ENCODE results near the gene ZNF521.
A peak's percentile ranks its signal among the peaks of the same experiment; 100 is the strongest.

Gene ZNF521

DNA sequence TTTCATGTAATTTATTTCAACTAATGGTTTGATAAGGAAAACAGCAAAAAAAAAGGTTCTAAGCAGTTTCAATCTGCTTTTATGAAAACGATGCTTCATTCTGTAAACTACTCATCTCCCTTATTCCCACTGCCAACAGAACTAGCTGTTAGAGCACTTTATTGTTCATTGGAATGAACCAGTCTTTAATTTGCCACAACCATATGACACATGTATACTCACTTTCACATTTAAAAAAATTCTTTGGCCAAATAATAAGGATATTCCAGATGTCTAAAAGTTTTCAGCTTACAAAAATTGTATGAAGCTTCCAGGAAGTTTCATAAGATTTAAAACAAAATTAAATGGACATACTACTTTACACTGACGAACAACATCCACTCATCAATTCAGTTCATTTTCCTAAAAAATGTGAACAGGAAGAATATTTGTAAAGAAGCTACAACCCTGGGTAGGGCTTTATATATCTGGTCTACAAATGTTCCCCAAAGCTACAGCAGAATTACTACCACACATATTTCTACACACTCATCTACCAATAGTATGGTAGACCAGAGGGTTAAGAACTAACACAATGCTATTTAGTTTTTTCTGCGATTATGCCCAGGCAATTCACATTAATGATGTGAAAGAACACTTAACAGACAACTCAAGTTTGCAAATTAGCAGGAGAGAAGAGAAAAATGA lies 37.7 kb downstream of the ZNF521 start:
- Histone ChIP-seq H3K9ac (ENCODE audit: low read depth in 1 of 2, low read length in 2 of 2) (no peak overlapping the region), H3K27ac (ENCODE audit: low read depth in 2 of 2, low read length in 2 of 2) (no peak overlapping the region), H3K4me1 (ENCODE audit: control insufficient read depth in 2 of 2, insufficient read depth in 2 of 2, low read length in 2 of 2) (no peaks in the 10 kb centered on the region), H3K27me3 (ENCODE audit: control insufficient read depth in 2 of 2, insufficient read depth in 2 of 2, low read length in 2 of 2) (no peaks in the 10 kb centered on the region), H3K9me3 (ENCODE audit: control insufficient read depth in 2 of 2, low read length in 2 of 2) (no peaks in the 10 kb centered on the region), H3K4me3 (ENCODE audit: low read length in 2 of 2) (no peak overlapping the region), H3K36me3 (ENCODE audit: control insufficient read depth in 2 of 2, insufficient read depth in 2 of 2, low read length in 2 of 2) (no peaks in the 10 kb centered on the region)

- H3K27ac ChIP-seq (ENCODE audit: low read depth in 2 of 2, low read length in 2 of 2) = no peak overlapping the region
- no peak overlapping the region for H3K9ac ChIP-seq (ENCODE audit: low read depth in 1 of 2, low read length in 2 of 2)
Measured at GRCh38 chr18:25313268-25313667, 38.7 kb downstream of the ZNF521 start.

DNA sequence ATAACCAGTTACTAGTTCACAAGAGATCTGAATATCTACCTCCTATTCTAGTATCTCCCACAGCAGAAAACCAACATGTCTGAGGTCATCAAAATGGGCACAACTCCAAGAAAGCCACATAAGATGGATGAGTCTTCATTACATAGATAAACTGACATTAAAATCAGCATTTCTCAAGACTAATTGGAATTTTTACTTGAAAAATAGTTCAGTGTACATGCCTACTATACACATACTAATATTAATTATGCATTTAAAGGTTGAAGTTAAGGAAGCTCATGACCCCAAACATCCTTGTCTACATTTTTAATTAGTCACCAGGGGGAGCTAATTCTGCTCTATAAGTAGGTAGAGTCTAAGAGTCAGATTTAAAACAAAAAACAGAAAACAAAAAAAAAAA lies 41.9 kb downstream of the ZNF521 start:
- H3K36me3 ChIP-seq (ENCODE audit: control insufficient read depth in 2 of 2, insufficient read depth in 2 of 2, low read length in 2 of 2) = no peaks in the 10 kb centered on the region
- H3K9ac ChIP-seq (ENCODE audit: low read depth in 1 of 2, low read length in 2 of 2) = no peak overlapping the region
- H3K4me3 ChIP-seq (ENCODE audit: low read length in 2 of 2) = no peak overlapping the region
- H3K27ac ChIP-seq (ENCODE audit: low read depth in 2 of 2, low read length in 2 of 2) = no peak overlapping the region
- H3K27me3 ChIP-seq (ENCODE audit: control insufficient read depth in 2 of 2, insufficient read depth in 2 of 2, low read length in 2 of 2) = no peaks in the 10 kb centered on the region
- no peaks in the 10 kb centered on the region for H3K4me1 ChIP-seq (ENCODE audit: control insufficient read depth in 2 of 2, insufficient read depth in 2 of 2, low read length in 2 of 2)
- H3K9me3 ChIP-seq (ENCODE audit: control insufficient read depth in 2 of 2, low read length in 2 of 2) = no peaks in the 10 kb centered on the region

More at GRCh38 chr18:25313268-25313667, 38.7 kb downstream of the ZNF521 start:
- Histone ChIP-seq H3K9me3 (ENCODE audit: control insufficient read depth in 2 of 2, low read length in 2 of 2) (no peaks in the 10 kb centered on the region), H3K4me3 (ENCODE audit: low read length in 2 of 2) (no peak overlapping the region), H3K36me3 (ENCODE audit: control insufficient read depth in 2 of 2, insufficient read depth in 2 of 2, low read length in 2 of 2) (no peaks in the 10 kb centered on the region), H3K27me3 (ENCODE audit: control insufficient read depth in 2 of 2, insufficient read depth in 2 of 2, low read length in 2 of 2) (no peaks in the 10 kb centered on the region), H3K4me1 (ENCODE audit: control insufficient read depth in 2 of 2, insufficient read depth in 2 of 2, low read length in 2 of 2) (no peaks in the 10 kb centered on the region)

DNA sequence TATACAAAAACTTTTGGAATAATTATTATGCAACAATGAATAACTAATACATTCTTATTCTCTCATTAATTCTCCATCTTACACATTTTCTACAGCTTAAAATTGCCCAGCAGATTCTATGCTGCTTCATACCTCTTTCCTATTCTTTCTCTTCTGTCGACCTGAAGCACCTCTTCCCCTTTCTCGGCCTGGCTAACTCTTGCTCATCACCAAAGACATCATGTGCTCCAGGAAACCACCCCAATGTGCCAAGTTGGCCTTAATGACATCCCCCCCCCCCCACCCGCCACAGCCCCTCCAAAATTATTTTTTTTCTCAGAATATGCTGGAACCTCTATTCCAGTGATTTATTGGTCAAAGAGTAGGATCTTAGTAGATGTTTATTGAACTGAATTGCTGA lies 43.6 kb downstream of the ZNF521 start:
- no peak overlapping the region for H3K4me3 ChIP-seq (ENCODE audit: low read length in 2 of 2)
- H3K36me3 ChIP-seq (ENCODE audit: control insufficient read depth in 2 of 2, insufficient read depth in 2 of 2, low read length in 2 of 2) = no peaks in the 10 kb centered on the region
- no peak overlapping the region for H3K9ac ChIP-seq (ENCODE audit: low read depth in 1 of 2, low read length in 2 of 2)
- no peak overlapping the region for H3K27ac ChIP-seq (ENCODE audit: low read depth in 2 of 2, low read length in 2 of 2)
- no peaks in the 10 kb centered on the region for H3K27me3 ChIP-seq (ENCODE audit: control insufficient read depth in 2 of 2, insufficient read depth in 2 of 2, low read length in 2 of 2)
- H3K4me1 ChIP-seq (ENCODE audit: control insufficient read depth in 2 of 2, insufficient read depth in 2 of 2, low read length in 2 of 2) = no peaks in the 10 kb centered on the region
- no peaks in the 10 kb centered on the region for H3K9me3 ChIP-seq (ENCODE audit: control insufficient read depth in 2 of 2, low read length in 2 of 2)

DNA sequence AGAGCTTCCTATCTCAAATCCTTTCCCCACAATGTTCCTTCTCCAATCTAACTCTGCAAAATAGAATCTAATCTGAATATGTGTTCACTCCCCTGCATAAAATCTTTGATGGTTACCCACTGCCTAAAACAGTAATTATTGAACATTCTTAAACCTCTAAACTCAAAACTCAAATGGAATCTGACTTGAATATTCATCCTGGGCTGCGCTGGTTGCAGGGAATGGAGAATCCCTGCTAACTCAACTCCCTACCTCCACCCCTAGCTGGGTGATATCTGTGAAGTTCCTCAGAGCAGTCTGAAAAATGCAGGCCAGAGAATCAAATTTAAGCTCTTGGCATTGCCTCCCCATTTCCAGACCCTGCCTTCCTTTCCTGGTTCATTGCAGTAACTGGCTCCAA lies 44.8 kb downstream of the ZNF521 start:
- Histone ChIP-seq H3K9ac (ENCODE audit: low read depth in 1 of 2, low read length in 2 of 2) (no peak overlapping the region), H3K27ac (ENCODE audit: low read depth in 2 of 2, low read length in 2 of 2) (no peak overlapping the region), H3K4me3 (ENCODE audit: low read length in 2 of 2) (no peak overlapping the region), H3K27me3 (ENCODE audit: control insufficient read depth in 2 of 2, insufficient read depth in 2 of 2, low read length in 2 of 2) (no peaks in the 10 kb centered on the region), H3K9me3 (ENCODE audit: control insufficient read depth in 2 of 2, low read length in 2 of 2) (no peaks in the 10 kb centered on the region), H3K4me1 (ENCODE audit: control insufficient read depth in 2 of 2, insufficient read depth in 2 of 2, low read length in 2 of 2) (no peaks in the 10 kb centered on the region), H3K36me3 (ENCODE audit: control insufficient read depth in 2 of 2, insufficient read depth in 2 of 2, low read length in 2 of 2) (no peaks in the 10 kb centered on the region)

GRCh38 chr18:25306671-25307070 lies 45.3 kb downstream of the ZNF521 start:
- H3K4me1 ChIP-seq (ENCODE audit: control insufficient read depth in 2 of 2, insufficient read depth in 2 of 2, low read length in 2 of 2) = no peaks in the 10 kb centered on the region
- no peaks in the 10 kb centered on the region for H3K27me3 ChIP-seq (ENCODE audit: control insufficient read depth in 2 of 2, insufficient read depth in 2 of 2, low read length in 2 of 2)
- H3K4me3 ChIP-seq (ENCODE audit: low read length in 2 of 2) = no peak overlapping the region
- H3K9me3 ChIP-seq (ENCODE audit: control insufficient read depth in 2 of 2, low read length in 2 of 2) = no peaks in the 10 kb centered on the region
- H3K9ac ChIP-seq (ENCODE audit: low read depth in 1 of 2, low read length in 2 of 2) = no peak overlapping the region
- H3K27ac ChIP-seq (ENCODE audit: low read depth in 2 of 2, low read length in 2 of 2) = no peak overlapping the region
- no peaks in the 10 kb centered on the region for H3K36me3 ChIP-seq (ENCODE audit: control insufficient read depth in 2 of 2, insufficient read depth in 2 of 2, low read length in 2 of 2)

- H3K27me3 ChIP-seq (ENCODE audit: control insufficient read depth in 2 of 2, insufficient read depth in 2 of 2, low read length in 2 of 2) = no peaks in the 10 kb centered on the region
- no peaks in the 10 kb centered on the region for H3K9me3 ChIP-seq (ENCODE audit: control insufficient read depth in 2 of 2, low read length in 2 of 2)
- H3K9ac ChIP-seq (ENCODE audit: low read depth in 1 of 2, low read length in 2 of 2) = no peak overlapping the region
- no peak overlapping the region for H3K4me3 ChIP-seq (ENCODE audit: low read length in 2 of 2)
- H3K27ac ChIP-seq (ENCODE audit: low read depth in 2 of 2, low read length in 2 of 2) = no peak overlapping the region
- H3K4me1 ChIP-seq (ENCODE audit: control insufficient read depth in 2 of 2, insufficient read depth in 2 of 2, low read length in 2 of 2) = no peaks in the 10 kb centered on the region
- no peaks in the 10 kb centered on the region for H3K36me3 ChIP-seq (ENCODE audit: control insufficient read depth in 2 of 2, insufficient read depth in 2 of 2, low read length in 2 of 2)
Measured at GRCh38 chr18:25305584-25305983, 46.4 kb downstream of the ZNF521 start.

DNA sequence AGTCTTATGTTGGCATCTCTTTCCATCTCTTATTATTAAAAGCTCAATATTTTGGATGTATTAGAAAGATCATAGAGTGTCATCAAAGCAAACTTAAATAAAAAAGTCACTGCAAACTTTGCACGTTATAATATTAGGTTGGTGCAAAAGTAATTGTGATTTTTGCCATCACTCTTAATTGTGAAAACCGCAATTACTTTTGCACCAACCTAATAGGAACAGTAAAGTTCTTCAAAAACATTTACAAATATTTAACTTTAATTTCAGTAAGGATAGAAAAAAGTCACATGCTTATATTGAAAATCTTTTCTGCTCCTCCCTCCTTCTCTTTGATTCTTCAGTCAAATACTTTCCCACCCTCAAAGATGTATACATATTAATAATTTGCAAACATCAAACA lies 51.5 kb downstream of the ZNF521 start:
- Histone ChIP-seq H3K9ac (ENCODE audit: low read depth in 1 of 2, low read length in 2 of 2) (no peak overlapping the region), H3K4me1 (ENCODE audit: control insufficient read depth in 2 of 2, insufficient read depth in 2 of 2, low read length in 2 of 2) (no peaks in the 10 kb centered on the region), H3K27ac (ENCODE audit: low read depth in 2 of 2, low read length in 2 of 2) (no peak overlapping the region), H3K4me3 (ENCODE audit: low read length in 2 of 2) (no peak overlapping the region), H3K9me3 (ENCODE audit: control insufficient read depth in 2 of 2, low read length in 2 of 2) (no peaks in the 10 kb centered on the region), H3K27me3 (ENCODE audit: control insufficient read depth in 2 of 2, insufficient read depth in 2 of 2, low read length in 2 of 2) (no peaks in the 10 kb centered on the region), H3K36me3 (ENCODE audit: control insufficient read depth in 2 of 2, insufficient read depth in 2 of 2, low read length in 2 of 2) (no peaks in the 10 kb centered on the region)

GRCh38 chr18:25299426-25300300 lies 52.3 kb downstream of the ZNF521 start:
- H3K36me3 ChIP-seq (ENCODE audit: control insufficient read depth in 2 of 2, insufficient read depth in 2 of 2, low read length in 2 of 2) = no peaks in the 10 kb centered on the region
- H3K27me3 ChIP-seq (ENCODE audit: control insufficient read depth in 2 of 2, insufficient read depth in 2 of 2, low read length in 2 of 2) = no peaks in the 10 kb centered on the region
- no peak overlapping the region for H3K27ac ChIP-seq (ENCODE audit: low read depth in 2 of 2, low read length in 2 of 2)
- no peaks in the 10 kb centered on the region for H3K4me1 ChIP-seq (ENCODE audit: control insufficient read depth in 2 of 2, insufficient read depth in 2 of 2, low read length in 2 of 2)
- no peak overlapping the region for H3K4me3 ChIP-seq (ENCODE audit: low read length in 2 of 2)
- H3K9ac ChIP-seq (ENCODE audit: low read depth in 1 of 2, low read length in 2 of 2) = no peak overlapping the region
- H3K9me3 ChIP-seq (ENCODE audit: control insufficient read depth in 2 of 2, low read length in 2 of 2) = no peaks in the 10 kb centered on the region

DNA sequence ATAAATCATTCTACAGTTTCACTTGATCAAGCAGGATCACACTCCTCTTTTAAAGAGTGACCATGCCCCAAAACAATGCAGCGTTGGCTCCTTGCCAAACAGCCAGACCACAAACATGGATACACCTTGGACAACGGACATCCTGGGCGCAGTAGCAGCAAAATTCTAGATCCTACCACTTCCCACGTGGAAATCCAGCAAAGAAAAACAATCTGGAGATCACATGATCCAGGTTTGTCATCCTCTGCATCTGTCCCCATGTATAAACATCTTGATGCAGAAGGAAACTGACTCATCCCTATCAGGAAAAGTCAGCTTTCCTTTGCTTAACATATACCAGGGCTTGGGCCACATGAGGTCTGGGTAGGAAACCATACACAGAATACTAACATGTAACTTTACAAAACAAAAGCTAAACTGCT lies 53.1 kb downstream of the ZNF521 start:
- H3K9ac ChIP-seq (ENCODE audit: low read depth in 1 of 2, low read length in 2 of 2) = no peak overlapping the region
- no peaks in the 10 kb centered on the region for H3K9me3 ChIP-seq (ENCODE audit: control insufficient read depth in 2 of 2, low read length in 2 of 2)
- no peaks in the 10 kb centered on the region for H3K27me3 ChIP-seq (ENCODE audit: control insufficient read depth in 2 of 2, insufficient read depth in 2 of 2, low read length in 2 of 2)
- peak overlapping the region in 1 of 2 donors; percentile 26 for H3K27ac ChIP-seq (ENCODE audit: low read depth in 2 of 2, low read length in 2 of 2)
- H3K4me1 ChIP-seq (ENCODE audit: control insufficient read depth in 2 of 2, insufficient read depth in 2 of 2, low read length in 2 of 2) = no peaks in the 10 kb centered on the region
- H3K4me3 ChIP-seq (ENCODE audit: low read length in 2 of 2) = no peak overlapping the region
- H3K36me3 ChIP-seq (ENCODE audit: control insufficient read depth in 2 of 2, insufficient read depth in 2 of 2, low read length in 2 of 2) = no peaks in the 10 kb centered on the region

Data from mucosa of rectum (tissue), 2 donors.